GM23338 (cell line): ENCODE measurements around the gene DIP2C. TPM values are rescaled to one million over a fixed set of nuclear protein-coding genes. Genes with fewer than 3 reads are reported as not detected.

ENCODE experiments used
- ATAC-seq: fragments of 200-7000 bp; cut with Tn5 transposase; 3 replicates; pipeline ENCODE4 v1.9.1; 2020
- DNase-seq: peaks from one replicate; pipeline ENCODE4 v3.0.0-alpha.2; 2015; ENCODE audit warnings: low spot score
- H2AFZ ChIP-seq: fragments of 200-600 bp; sonication (generic); 2 replicates; pipeline ENCODE4 v1.8.0; 2016; ENCODE audit warnings: antibody characterized with exemption, mild to moderate bottlenecking, moderate library complexity
- H3F3A ChIP-seq: fragments of 200-600 bp; sonication (generic); replicated peaks from 2 replicates; pipeline ENCODE4 v1.8.0; 2017; ENCODE audit warnings: antibody characterized with exemption, mixed run types, low read depth
- H3K27ac ChIP-seq: fragments of 200-600 bp; sonication (generic); 2 replicates; pipeline ENCODE4 v1.6.1; 2016; ENCODE audit warnings: low read depth
- H3K27me3 ChIP-seq: fragments of 200-600 bp; sonication (generic); 2 replicates; pipeline ENCODE4 v1.8.0; 2016; ENCODE audit warnings: mild to moderate bottlenecking, mixed run types, moderate library complexity; ENCODE audit not compliant: insufficient read depth
- H3K36me3 ChIP-seq: fragments of 200-600 bp; sonication (generic); 2 replicates; pipeline ENCODE4 v1.8.0; 2016; ENCODE audit warnings: mild to moderate bottlenecking; ENCODE audit not compliant: insufficient read depth
- H3K4me1 ChIP-seq: fragments of 200-600 bp; sonication (generic); 2 replicates; pipeline ENCODE4 v1.8.0; 2016; ENCODE audit warnings: mild to moderate bottlenecking, moderate library complexity; ENCODE audit not compliant: insufficient read depth
- H3K4me2 ChIP-seq: fragments of 200-600 bp; sonication (generic); 2 replicates; pipeline ENCODE4 v1.7.1; 2017; ENCODE audit warnings: mixed run types
- H3K4me3 ChIP-seq: fragments of 200-600 bp; sonication (generic); 2 replicates; pipeline ENCODE4 v1.6.1; 2016; ENCODE audit warnings: mixed run types
- H3K79me2 ChIP-seq: fragments of 200-600 bp; sonication (generic); replicated peaks from 2 replicates; pipeline ENCODE4 v1.8.0; 2017; ENCODE audit warnings: mild to moderate bottlenecking; ENCODE audit not compliant: insufficient read depth
- H3K9me2 ChIP-seq: fragments of 200-600 bp; sonication (generic); 2 replicates; pipeline ENCODE4 v1.8.0; 2017; ENCODE audit not compliant: insufficient read depth
- H4K20me1 ChIP-seq: fragments of 200-600 bp; sonication (generic); replicated peaks from 2 replicates; pipeline ENCODE4 v1.8.0; 2017; ENCODE audit warnings: mild to moderate bottlenecking; ENCODE audit not compliant: insufficient read depth
- H3K27ac Mint-ChIP-seq: 2 replicates; pipeline ENCODE4 v1.8.0; 2020; ENCODE audit warnings: inconsistent platforms, mild to moderate bottlenecking, moderate library complexity, mixed read lengths
- H3K27me3 Mint-ChIP-seq: 3 replicates; pipeline ENCODE4 v1.8.0; 2022; ENCODE audit warnings: low read depth, mild to moderate bottlenecking, moderate library complexity, mixed read lengths, inconsistent platforms; ENCODE audit not compliant: insufficient read depth, poor library complexity
- H3K36me3 Mint-ChIP-seq: 3 replicates; pipeline ENCODE4 v1.8.0; 2021; ENCODE audit warnings: low read depth, mild to moderate bottlenecking, inconsistent platforms, moderate library complexity, mixed read lengths
- H3K4me1 Mint-ChIP-seq: 3 replicates; pipeline ENCODE4 v1.8.0; 2020; ENCODE audit warnings: mild to moderate bottlenecking, inconsistent platforms, mixed read lengths
- H3K4me3 Mint-ChIP-seq: 3 replicates; pipeline ENCODE4 v1.8.0; 2021; ENCODE audit warnings: moderate library complexity, mild to moderate bottlenecking, inconsistent platforms, mixed read lengths
- H3K9me3 Mint-ChIP-seq: 3 replicates; pipeline ENCODE4 v1.8.0; 2020; ENCODE audit warnings: moderate library complexity, mild to moderate bottlenecking, inconsistent platforms, mixed read lengths
- CREB1 ChIP-seq: fragments of 250-450 bp; sonication (Bioruptor Pico); IDR thresholded peaks from 2 replicates; pipeline ENCODE4 v1.5.0; 2020; ENCODE audit warnings: low read depth, mild to moderate bottlenecking, moderate library complexity
- EZH2 ChIP-seq: fragments of 200-600 bp; sonication (generic); IDR thresholded peaks from one replicate; pipeline ENCODE4 v1.8.0; 2017; ENCODE audit warnings: antibody characterized with exemption, mild to moderate bottlenecking, low read depth; ENCODE audit not compliant: unreplicated experiment
- EZH2phosphoT487 ChIP-seq: fragments of 200-600 bp; sonication (generic); IDR thresholded peaks from one replicate; pipeline ENCODE4 v1.8.1; 2018; ENCODE audit warnings: antibody characterized with exemption; ENCODE audit not compliant: unreplicated experiment
- JUNB ChIP-seq: IDR thresholded peaks from one replicate; pipeline ENCODE4 v1.6.1; 2016; ENCODE audit warnings: antibody characterized with exemption; ENCODE audit not compliant: unreplicated experiment
- NANOG ChIP-seq: IDR thresholded peaks from 2 replicates; pipeline ENCODE4 v1.6.1; 2016; ENCODE audit warnings: antibody characterized with exemption, borderline replicate concordance
- POLR2AphosphoS5 ChIP-seq: IDR thresholded peaks from 2 replicates; pipeline ENCODE4 v1.6.1; 2016; ENCODE audit warnings: antibody characterized with exemption, low read depth
- STAT1 ChIP-seq: IDR thresholded peaks from one replicate; pipeline ENCODE4 v1.6.1; 2016; ENCODE audit warnings: antibody characterized with exemption; ENCODE audit not compliant: unreplicated experiment
- ZNF114 ChIP-seq: fragments of 250-450 bp; sonication (Bioruptor Pico); IDR thresholded peaks from 2 replicates; pipeline ENCODE4 v1.5.0; 2020; ENCODE audit warnings: mild to moderate bottlenecking, moderate library complexity
- ZNF331 ChIP-seq: fragments of 250-450 bp; sonication (Bioruptor Pico); IDR thresholded peaks from 2 replicates; pipeline ENCODE4 v1.5.0; 2020; ENCODE audit warnings: low read depth, mild to moderate bottlenecking, moderate library complexity
- polyA plus RNA-seq: library from polyadenylated mRNA; unstranded; fragments of >200 nt; fragmentation: Nextera tagmentation; extraction: Ambion mirVana; gene quantifications from 2 replicates; pipeline ENCODE4 v1.2.1, GENCODE V29; 2016
- total RNA-seq: library from RNA; depleted of rRNA; stranded (reverse); fragments of >200 nt; shearing (Covaris generic); gene quantifications from 2 replicates; pipeline ENCODE4 v1.2.3, GENCODE V29; 2014
- TF ChIP-seq, protein P1 (sequence below), 2 experiments: fragments of 200-600 bp in 1 of 2; sonication (generic) in 1 of 2; conservative IDR thresholded peaks; 2 replicates each; pipeline versions ENCODE4 v1.5.1 to v1.6.1; 2016 to 2017; ENCODE audit warnings: antibody characterized with exemption in 2 of 2, low read depth in 2 of 2, mild to moderate bottlenecking in 2 of 2, moderate library complexity in 1 of 2
- TF ChIP-seq, protein P2 (sequence below): fragments of 250-450 bp; sonication (Bioruptor Pico); IDR thresholded peaks from 2 replicates; pipeline ENCODE4 v1.5.0; 2020; ENCODE audit warnings: mild to moderate bottlenecking, moderate library complexity
- TF ChIP-seq, protein P3 (sequence below): IDR thresholded peaks from 2 replicates; pipeline ENCODE4 v1.6.1; 2016; ENCODE audit warnings: antibody characterized with exemption
- TF ChIP-seq, protein P4 (sequence below): IDR thresholded peaks from one replicate; pipeline ENCODE4 v1.6.1; 2018; ENCODE audit warnings: antibody characterized with exemption; ENCODE audit not compliant: unreplicated experiment

DIP2C gene
- total and polyA plus RNA-seq, 2 experiments from 2014 or later = 5.1 to 7.7 TPM

DNA sequence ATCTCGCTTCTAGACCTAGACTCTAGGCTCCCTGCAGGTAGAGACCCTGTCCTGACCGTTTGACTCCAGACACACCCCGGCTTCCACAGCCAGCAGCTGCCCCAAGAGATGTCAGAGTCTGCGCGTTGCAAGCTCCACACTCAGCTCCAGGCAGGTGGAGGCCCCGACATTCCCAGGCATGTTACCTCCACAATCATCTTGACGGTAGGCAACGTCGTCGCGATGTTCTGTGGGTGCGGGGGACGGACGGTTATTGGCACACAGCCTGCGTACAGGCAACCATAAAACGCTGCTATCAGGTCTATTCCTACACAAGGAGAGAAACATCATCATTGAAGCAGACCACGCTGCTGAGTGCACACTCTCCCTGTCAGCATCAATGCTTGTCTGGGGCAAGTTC lies 341.0 kb downstream of the DIP2C start:
- no peaks in the 10 kb centered on the region for H4K20me1 ChIP-seq
- no peak overlapping the region for H3K4me3 ChIP-seq
- no peak for TF ChIP-seq STAT1
- no peak for TF ChIP-seq EZH2phosphoT487
- no peak for TF ChIP-seq ZNF331 (CRISPR knock-in tag)
- TF ChIP-seq, protein P1, sequence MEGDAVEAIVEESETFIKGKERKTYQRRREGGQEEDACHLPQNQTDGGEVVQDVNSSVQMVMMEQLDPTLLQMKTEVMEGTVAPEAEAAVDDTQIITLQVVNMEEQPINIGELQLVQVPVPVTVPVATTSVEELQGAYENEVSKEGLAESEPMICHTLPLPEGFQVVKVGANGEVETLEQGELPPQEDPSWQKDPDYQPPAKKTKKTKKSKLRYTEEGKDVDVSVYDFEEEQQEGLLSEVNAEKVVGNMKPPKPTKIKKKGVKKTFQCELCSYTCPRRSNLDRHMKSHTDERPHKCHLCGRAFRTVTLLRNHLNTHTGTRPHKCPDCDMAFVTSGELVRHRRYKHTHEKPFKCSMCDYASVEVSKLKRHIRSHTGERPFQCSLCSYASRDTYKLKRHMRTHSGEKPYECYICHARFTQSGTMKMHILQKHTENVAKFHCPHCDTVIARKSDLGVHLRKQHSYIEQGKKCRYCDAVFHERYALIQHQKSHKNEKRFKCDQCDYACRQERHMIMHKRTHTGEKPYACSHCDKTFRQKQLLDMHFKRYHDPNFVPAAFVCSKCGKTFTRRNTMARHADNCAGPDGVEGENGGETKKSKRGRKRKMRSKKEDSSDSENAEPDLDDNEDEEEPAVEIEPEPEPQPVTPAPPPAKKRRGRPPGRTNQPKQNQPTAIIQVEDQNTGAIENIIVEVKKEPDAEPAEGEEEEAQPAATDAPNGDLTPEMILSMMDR (conservative IDR thresholded peaks at IDR 0.05; ENCODE audit: low read depth in 2 of 2) = no peak
- TF ChIP-seq POLR2AphosphoS5 = no peak
- TF ChIP-seq NANOG = no peak
- TF ChIP-seq, protein P2, sequence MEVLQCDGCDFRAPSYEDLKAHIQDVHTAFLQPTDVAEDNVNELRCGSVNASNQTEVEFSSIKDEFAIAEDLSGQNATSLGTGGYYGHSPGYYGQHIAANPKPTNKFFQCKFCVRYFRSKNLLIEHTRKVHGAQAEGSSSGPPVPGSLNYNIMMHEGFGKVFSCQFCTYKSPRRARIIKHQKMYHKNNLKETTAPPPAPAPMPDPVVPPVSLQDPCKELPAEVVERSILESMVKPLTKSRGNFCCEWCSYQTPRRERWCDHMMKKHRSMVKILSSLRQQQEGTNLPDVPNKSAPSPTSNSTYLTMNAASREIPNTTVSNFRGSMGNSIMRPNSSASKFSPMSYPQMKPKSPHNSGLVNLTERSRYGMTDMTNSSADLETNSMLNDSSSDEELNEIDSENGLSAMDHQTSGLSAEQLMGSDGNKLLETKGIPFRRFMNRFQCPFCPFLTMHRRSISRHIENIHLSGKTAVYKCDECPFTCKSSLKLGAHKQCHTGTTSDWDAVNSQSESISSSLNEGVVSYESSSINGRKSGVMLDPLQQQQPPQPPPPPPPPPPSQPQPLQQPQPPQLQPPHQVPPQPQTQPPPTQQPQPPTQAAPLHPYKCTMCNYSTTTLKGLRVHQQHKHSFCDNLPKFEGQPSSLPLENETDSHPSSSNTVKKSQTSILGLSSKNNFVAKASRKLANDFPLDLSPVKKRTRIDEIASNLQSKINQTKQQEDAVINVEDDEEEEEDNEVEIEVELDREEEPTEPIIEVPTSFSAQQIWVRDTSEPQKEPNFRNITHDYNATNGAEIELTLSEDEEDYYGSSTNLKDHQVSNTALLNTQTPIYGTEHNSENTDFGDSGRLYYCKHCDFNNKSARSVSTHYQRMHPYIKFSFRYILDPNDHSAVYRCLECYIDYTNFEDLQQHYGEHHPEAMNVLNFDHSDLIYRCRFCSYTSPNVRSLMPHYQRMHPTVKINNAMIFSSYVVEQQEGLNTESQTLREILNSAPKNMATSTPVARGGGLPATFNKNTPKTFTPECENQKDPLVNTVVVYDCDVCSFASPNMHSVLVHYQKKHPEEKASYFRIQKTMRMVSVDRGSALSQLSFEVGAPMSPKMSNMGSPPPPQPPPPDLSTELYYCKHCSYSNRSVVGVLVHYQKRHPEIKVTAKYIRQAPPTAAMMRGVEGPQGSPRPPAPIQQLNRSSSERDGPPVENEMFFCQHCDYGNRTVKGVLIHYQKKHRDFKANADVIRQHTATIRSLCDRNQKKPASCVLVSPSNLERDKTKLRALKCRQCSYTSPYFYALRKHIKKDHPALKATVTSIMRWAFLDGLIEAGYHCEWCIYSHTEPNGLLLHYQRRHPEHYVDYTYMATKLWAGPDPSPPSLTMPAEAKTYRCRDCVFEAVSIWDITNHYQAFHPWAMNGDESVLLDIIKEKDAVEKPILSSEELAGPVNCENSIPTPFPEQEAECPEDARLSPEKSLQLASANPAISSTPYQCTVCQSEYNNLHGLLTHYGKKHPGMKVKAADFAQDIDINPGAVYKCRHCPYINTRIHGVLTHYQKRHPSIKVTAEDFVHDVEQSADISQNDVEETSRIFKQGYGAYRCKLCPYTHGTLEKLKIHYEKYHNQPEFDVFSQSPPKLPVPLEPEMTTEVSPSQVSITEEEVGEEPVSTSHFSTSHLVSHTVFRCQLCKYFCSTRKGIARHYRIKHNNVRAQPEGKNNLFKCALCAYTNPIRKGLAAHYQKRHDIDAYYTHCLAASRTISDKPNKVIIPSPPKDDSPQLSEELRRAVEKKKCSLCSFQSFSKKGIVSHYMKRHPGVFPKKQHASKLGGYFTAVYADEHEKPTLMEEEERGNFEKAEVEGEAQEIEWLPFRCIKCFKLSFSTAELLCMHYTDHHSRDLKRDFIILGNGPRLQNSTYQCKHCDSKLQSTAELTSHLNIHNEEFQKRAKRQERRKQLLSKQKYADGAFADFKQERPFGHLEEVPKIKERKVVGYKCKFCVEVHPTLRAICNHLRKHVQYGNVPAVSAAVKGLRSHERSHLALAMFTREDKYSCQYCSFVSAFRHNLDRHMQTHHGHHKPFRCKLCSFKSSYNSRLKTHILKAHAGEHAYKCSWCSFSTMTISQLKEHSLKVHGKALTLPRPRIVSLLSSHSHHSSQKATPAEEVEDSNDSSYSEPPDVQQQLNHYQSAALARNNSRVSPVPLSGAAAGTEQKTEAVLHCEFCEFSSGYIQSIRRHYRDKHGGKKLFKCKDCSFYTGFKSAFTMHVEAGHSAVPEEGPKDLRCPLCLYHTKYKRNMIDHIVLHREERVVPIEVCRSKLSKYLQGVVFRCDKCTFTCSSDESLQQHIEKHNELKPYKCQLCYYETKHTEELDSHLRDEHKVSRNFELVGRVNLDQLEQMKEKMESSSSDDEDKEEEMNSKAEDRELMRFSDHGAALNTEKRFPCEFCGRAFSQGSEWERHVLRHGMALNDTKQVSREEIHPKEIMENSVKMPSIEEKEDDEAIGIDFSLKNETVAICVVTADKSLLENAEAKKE (CRISPR knock-in tag) = no peak
- no peak for TF ChIP-seq ZNF114 (CRISPR knock-in tag)
- TF ChIP-seq, protein P3, sequence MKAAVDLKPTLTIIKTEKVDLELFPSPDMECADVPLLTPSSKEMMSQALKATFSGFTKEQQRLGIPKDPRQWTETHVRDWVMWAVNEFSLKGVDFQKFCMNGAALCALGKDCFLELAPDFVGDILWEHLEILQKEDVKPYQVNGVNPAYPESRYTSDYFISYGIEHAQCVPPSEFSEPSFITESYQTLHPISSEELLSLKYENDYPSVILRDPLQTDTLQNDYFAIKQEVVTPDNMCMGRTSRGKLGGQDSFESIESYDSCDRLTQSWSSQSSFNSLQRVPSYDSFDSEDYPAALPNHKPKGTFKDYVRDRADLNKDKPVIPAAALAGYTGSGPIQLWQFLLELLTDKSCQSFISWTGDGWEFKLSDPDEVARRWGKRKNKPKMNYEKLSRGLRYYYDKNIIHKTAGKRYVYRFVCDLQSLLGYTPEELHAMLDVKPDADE = no peak
- TF ChIP-seq EZH2 = no peak
- no peak for TF ChIP-seq CREB1 (CRISPR knock-in tag)
- no peak for TF ChIP-seq JUNB
- TF ChIP-seq, protein P4, sequence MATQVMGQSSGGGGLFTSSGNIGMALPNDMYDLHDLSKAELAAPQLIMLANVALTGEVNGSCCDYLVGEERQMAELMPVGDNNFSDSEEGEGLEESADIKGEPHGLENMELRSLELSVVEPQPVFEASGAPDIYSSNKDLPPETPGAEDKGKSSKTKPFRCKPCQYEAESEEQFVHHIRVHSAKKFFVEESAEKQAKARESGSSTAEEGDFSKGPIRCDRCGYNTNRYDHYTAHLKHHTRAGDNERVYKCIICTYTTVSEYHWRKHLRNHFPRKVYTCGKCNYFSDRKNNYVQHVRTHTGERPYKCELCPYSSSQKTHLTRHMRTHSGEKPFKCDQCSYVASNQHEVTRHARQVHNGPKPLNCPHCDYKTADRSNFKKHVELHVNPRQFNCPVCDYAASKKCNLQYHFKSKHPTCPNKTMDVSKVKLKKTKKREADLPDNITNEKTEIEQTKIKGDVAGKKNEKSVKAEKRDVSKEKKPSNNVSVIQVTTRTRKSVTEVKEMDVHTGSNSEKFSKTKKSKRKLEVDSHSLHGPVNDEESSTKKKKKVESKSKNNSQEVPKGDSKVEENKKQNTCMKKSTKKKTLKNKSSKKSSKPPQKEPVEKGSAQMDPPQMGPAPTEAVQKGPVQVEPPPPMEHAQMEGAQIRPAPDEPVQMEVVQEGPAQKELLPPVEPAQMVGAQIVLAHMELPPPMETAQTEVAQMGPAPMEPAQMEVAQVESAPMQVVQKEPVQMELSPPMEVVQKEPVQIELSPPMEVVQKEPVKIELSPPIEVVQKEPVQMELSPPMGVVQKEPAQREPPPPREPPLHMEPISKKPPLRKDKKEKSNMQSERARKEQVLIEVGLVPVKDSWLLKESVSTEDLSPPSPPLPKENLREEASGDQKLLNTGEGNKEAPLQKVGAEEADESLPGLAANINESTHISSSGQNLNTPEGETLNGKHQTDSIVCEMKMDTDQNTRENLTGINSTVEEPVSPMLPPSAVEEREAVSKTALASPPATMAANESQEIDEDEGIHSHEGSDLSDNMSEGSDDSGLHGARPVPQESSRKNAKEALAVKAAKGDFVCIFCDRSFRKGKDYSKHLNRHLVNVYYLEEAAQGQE = no peak
- no peak overlapping the region for H2AFZ ChIP-seq
- no peaks in the 10 kb centered on the region for H3K27me3 ChIP-seq
- no peaks in the 10 kb centered on the region for H3F3A ChIP-seq
- H3K9me3 Mint-ChIP-seq = peaks cover 5% of the 10 kb centered on the region; the same call in 1 of the 3 replicates
- H3K36me3 ChIP-seq = no peaks in the 10 kb centered on the region
- no peaks in the 10 kb centered on the region for H3K4me1 ChIP-seq
- H3K4me1 Mint-ChIP-seq = no peaks in the 10 kb centered on the region
- DNase-seq = no peak
- H3K4me2 ChIP-seq = no peak overlapping the region
- H3K27ac ChIP-seq = no peak overlapping the region
- no peaks in the 10 kb centered on the region for H3K79me2 ChIP-seq
- H3K36me3 Mint-ChIP-seq = no peaks in the 10 kb centered on the region; the same call in 2 of the 3 replicates
- 0 out of 2 replicates have a peak overlapping the region, but pooled peaks have one; percentile 30 for H3K27ac Mint-ChIP-seq
- H3K27me3 Mint-ChIP-seq = peaks cover 8% of the 10 kb centered on the region
- no peak for ATAC-seq
- H3K9me2 ChIP-seq = no peaks in the 10 kb centered on the region
- H3K4me3 Mint-ChIP-seq = no peak overlapping the region
